NCI-H1694 treated with DMSO at 0.1 percent for 48 hours (cell line): ENCODE measurements around the gene SETDB1.

Source experiments
- DNase-seq: peaks from one replicate; lab custom pipeline; 2025; lab: John Stamatoyannopoulos, UW

Gene SETDB1

GRCh38 chr1:150976401-150976821 lies 50.2 kb downstream of the SETDB1 start:
- DNase-seq, result no peak

DNA sequence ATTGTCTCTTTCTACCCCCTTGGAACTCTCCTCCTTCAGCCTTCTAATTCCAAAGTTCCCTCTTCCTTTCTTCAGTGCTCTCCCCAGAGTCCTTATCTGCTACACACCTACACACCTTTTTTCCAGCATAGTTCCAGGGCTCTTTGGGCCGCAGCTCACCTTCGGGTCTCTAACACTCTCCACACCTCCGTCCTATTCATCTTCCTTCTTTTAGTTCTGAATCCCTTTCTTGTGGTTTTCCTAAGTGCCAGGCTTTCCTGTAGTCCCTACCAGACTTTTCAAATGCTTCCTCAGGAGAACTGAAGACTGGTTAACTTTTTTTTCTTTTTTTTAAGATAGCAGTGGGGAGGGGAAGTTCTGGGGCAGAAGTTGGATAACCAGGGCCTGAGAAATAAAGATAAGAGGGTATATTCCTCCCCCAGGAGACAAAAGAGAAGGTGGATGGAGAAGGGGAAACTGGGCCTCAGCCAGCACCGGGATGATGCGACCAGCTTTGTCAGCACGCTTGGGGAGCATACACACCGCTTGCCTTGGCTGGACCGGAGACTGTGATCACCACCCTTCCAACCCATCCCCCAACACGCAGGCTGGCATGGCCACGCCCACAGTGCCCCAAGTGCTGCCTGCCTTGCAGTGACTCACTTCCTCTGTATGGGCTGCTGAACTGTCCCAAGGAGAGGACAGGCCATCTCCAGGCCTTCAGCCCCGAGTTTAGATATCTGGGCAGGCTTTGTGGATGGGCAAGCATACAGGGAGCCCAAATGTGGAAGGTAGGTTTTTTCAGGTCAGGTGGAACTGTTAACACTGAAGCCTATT lies 50.9 kb downstream of the SETDB1 start:
- DNase-seq, result no peak

DNA sequence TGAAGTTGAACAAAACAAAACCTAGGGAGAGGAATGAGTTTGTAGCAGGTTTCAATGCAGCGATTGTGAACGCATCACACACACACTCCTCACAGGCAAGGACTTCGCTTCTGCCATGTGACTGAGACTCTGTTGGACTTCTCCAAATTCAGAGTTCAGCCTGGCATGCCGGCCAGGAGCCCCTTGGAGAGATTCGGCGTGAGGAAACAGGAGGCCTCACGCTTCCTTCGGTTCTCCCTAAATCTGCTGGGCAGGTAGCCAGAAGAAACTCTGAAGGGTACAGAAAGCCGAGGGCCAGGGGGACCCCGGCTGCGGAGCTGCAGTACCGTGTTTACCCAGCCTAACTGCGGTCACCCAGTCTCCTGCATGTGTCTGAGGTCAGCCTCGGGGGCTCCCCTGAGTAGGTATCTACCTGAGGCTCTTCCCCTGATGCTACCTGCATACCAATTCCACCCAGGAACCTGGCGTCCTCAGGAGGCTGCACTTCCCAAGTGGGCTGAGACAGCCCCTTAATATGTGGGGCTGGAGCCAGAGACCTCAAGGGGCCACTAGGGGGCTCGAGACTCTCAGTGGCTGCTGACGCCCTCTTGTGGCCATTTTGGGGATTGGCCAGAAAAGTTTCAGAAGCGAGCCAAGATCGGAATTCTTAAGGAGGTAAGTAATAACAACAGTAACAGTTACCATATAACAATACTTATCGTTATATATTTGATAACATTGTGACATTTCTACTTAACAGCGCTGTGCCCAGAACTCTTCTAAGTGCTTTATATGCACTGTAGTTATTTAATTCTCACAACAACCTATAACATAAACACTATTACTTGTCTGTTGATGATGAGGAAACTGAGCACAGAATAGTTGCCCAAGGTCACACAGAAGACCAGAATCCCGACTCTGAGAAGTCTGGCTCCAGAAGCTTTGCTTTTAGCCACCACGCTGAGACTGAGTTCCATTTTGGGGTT lies 53.2 kb downstream of the SETDB1 start:
- peak; percentile 85 for DNase-seq

GRCh38 chr1:150981177-150981804 lies 55.1 kb downstream of the SETDB1 start:
- DNase-seq, result no peak

DNA sequence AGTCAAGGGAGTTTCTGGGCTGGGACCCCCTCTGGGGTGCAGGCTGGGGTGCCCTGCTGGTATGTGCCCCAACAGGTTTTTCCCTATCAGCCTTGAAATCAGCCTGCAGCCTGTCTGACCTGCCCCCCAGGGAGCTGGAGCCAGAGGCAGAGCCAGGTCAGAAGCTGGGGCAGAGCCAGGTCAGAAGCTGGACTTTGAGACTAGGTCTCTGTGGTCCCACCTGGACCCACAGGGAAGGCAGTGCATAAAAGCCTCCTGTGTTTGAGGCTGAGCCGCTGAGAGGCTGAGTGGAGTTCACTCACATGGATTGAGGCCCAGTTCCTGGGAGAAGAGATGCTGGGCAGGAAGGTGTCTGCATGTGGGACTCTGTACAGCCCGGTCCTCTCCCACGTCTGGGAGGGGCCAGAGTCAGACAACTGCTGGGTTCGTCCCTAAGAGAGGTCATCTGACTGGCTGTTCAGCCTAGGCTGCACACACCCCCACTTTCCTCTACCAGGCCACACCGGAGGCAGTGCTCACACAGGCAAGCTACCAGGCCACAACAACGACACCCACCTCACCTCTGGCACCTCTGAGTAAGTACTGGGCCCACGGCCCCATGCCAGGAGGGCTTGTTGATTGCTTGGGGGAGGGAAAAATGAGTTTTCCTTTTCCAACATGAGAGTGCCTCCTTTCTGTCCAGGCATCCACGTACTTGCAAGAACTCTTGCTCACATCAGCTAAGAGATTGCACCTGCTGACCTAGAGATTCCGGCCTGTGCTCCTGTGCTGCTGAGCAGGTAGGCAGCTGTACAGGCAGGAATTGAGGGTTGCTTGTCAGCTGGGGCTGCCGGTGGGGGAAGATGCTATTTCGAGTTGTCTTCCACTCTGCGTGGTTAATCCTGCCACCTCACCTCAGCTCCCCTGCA lies 55.9 kb downstream of the SETDB1 start, which contains the start of gene ANXA9:
TSS of gene ANXA9 (plus strand) at position 488 of the 908 bp plus-strand sequence. CDS start 814 bp downstream, outside the sequence.
- no peak for DNase-seq

DNA sequence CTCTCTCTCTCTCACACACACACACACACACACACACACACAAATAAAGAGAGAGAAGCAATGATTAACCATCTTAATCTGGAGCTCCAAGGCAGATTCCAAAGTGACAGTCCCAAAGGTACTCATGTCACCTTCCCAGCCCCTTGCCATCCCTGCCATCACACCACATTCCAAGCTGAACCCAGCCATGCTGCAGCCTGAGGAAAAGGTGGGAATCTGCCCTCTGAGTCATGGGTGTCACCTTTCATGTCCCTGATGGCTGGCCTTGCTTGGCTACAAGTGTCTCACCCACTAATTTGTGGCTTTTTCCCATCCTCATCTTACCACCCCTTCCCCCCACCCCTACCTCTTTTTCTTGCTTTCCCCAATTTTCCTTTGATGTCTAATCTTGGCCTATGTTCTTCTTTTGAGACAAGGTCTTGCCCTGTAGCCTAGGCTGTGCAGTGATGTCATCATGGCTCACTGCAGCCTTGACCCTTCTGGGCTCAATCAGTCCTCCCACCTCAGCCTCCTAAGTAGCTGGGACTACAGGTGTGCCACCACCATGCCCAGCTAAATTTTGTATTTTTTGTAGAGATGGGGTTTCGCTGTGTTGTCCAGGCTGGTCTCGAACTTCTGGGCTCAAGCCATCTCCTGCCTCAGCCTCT lies 59.1 kb downstream of the SETDB1 start:
- no peak for DNase-seq

DNA sequence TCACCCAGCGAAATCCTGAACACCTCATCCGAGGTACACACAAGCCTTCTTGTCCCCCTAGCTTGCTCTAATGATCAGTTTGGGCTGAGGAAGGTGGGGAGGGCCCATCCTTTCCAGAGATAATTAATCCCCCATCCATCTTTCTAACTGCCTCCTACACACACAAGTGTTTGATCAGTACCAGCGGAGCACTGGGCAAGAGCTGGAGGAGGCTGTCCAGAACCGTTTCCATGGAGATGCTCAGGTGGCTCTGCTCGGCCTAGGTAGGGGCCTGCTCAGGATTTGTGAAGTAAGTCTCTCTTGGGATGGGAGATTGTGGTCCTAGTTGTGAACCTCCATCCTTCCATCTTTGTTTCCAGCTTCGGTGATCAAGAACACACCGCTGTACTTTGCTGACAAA lies 61.8 kb downstream of the SETDB1 start:
- no peak for DNase-seq

GRCh38 chr1:150992626-150993025 lies 66.5 kb downstream of the SETDB1 start:
- no peak for DNase-seq

- DNase-seq, result no peak
Measured at GRCh38 chr1:150994248-150994647, 68.1 kb downstream of the SETDB1 start.

DNA sequence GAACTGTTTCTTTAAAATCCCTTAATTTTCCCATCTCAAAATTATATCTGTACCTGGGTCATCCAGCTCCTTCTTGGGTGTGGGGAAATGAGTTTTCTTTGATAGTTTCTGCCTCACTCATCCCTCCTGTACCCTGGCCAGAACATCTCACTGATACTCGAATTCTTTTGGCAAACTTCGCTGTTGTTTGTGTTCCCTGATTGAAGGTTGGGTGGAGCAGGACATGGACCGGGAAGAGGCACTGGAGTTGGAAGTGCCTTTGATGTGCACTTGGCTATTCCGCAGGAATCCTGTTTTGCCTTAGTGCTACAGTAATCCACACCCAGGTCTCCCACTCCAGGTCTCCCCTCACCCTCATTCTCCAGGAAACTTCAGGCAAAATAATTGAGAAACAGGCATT lies 69.3 kb downstream of the SETDB1 start:
- DNase-seq, result no peak

DNA sequence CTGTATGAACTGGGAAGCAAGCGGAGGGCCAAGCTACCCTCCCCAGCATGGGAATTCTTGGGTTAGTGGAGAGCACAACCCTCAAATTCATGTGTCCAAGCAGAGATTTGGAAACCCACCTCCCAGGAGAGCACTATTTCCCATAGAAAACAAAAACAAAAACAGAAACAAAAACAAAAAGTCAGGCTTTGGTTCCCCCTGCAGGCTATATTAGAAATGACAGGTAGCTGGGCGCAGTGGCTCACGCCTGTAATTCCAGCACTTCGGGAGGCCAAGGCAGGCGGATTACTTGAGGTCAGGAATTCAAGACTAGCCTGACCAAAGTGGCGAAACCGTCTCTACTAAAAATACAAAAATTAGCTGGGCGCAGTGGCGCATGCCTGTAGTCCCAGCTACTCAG lies 69.7 kb downstream of the SETDB1 start:
- peak; percentile 15 for DNase-seq

GRCh38 chr1:150997126-150997872 lies 71.1 kb downstream of the SETDB1 start:
- no peak for DNase-seq

DNA sequence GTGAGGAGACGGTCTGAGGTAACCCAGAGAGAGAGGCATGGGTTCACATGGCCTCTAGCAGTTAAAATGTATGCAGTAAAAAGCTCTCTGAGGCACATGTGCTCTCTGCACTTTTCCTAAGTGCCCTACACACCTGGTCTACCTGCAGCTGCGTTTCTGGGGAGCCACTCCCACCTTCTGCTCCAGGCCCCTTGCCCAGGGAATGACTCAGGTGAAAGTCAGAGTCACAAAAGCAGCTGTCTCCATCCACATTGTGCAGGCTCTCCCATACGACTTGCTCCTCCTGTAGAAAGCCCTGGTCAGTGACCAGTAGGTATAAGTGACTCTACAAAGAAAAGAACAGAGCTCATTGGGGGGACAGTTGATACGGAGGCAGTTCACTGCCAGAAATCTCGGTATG lies 71.8 kb downstream of the SETDB1 start:
- DNase-seq, result no peak

- DNase-seq, result no peak
Measured at GRCh38 chr1:150999051-150999674, 73.0 kb downstream of the SETDB1 start.

DNA sequence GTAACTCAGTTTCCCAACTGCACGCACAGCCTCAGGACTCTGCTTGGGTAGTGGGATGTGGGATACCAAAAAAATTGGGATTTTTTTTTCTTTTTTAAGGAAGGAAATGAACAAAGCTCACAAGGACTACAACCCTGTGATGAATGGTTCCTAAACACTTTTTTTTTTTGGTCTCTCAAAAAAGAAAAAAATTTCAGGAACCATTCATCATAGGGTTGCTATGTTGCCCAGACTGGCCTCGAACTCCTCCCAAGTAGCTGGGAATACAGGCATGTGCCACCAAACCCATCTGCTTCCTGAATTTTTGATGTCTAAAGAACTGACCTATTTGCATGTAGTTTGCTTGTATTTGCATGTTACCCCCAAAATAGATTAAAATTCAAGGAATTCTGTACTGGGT lies 73.8 kb downstream of the SETDB1 start:
- DNase-seq, result no peak

DNA sequence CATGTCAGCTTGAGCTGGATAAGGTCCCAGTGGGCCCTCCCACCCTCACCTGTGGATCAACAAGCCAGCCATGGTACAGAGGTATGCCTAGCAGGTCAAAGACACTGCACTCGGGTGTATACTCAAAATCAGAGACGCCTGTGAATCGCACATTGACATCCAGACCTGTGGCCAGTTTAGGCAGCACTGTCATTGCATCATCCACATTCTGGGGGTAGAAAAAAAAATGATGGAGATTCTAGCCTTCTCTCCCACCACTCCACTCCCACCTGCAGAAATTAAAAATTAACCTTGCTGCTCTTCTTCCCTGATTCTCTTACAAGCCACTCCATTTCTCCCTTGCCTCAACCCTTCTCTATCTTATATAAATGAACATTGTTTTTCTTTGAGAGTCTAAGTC lies 74.2 kb downstream of the SETDB1 start:
- no peak for DNase-seq

DNA sequence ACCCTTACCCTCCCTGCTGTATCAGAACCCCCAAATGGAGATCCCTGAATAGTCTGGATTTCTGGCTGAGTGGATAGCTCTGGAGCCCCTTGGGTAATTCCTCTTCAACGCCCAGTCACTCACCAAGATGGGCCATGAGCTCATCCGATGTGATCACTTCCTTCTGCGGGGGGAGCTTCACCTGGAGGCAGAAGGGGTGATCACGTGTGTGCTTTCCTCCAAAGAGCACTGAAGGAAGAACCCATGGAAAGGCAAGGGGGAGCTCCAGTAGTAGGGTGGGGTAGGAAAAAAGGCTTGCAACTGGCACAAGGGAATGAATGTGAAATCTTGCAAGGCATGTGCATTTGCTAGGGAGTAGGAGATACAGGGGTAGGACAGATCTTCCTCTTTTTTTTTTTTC lies 75.4 kb downstream of the SETDB1 start:
- no peak for DNase-seq

GRCh38 chr1:151002051-151002450 lies 75.9 kb downstream of the SETDB1 start:
- DNase-seq, result no peak

DNA sequence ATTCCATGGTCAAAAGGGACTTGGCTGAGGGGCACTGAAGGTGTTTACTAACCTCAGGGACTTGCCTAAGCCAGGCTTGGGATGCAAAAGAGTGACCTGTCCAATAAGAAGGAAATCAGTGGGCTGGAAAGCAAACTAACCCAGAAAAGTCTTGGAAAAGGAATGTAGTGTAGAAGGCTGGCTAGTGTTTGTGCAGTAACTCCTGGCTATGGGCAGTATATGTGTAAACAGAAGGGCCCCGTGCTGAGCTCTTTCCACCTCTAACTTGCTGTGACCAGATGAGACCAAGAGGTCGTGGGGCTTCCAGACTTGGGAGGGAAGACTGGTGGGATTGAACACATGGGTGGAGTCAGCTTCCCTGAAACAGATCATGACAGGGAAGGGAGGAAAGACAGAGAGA lies 76.4 kb downstream of the SETDB1 start:
- no peak for DNase-seq

- no peak for DNase-seq
Measured at GRCh38 chr1:151003180-151003579, 77.0 kb downstream of the SETDB1 start.
